ENCODE data around the gene COPB1. TPM values are rescaled to one million over a fixed set of nuclear protein-coding genes. Genes with fewer than 3 reads are reported as not detected.

Gene COPB1
- polyA plus RNA-seq, 1 donor (not counting 4 experiments of a cell fraction or from before 2014, with no cell fraction given) = 169 TPM

DNA sequence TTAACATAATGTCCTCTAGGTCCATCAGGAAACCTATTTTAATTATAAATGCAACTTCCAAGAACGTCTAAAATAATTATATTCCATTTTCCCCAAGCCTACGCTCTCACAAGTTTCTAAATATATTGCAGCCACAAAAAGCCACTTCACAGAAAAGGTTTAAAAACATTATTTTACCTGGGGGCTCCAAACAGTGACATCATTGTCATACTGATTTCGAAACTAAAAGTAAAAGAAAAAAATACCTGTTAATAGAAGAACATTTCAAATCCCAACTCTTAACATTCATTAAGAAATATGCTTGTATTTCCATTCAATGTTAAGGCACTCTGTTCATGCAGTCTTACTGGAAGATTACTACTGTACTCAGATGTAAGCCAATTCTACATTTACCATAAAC, 19.2 kb upstream of the COPB1 start:
- TF ChIP-seq CTCF (optimal IDR thresholded peaks at IDR 0.05 in 1 of 3, IDR thresholded peaks at IDR 0.05 in 1 of 3, conservative IDR thresholded peaks at IDR 0.05 in 1 of 3; ENCODE audit: extremely low read depth in 1 of 3, insufficient read depth in 2 of 3, low read length in 3 of 3) (no peak), EZH2 (IDR thresholded peaks at IDR 0.05; ENCODE audit: low read length) (no peak)
- H3K27ac ChIP-seq (ENCODE audit: control insufficient read depth, insufficient read depth, low read length) = peak overlapping the region; percentile 97
- FAIRE-seq (no peak), DNase-seq (ENCODE audit: low read depth, low spot score) (no peak)
- no peaks in the 10 kb centered on the region for H3K27me3 ChIP-seq (ENCODE audit: control insufficient read depth, extremely low read depth, insufficient read depth, low read length)
- H4K20me1 ChIP-seq (ENCODE audit: control insufficient read depth, extremely low read depth, insufficient read depth, low read length) = no peaks in the 10 kb centered on the region
- no peaks in the 10 kb centered on the region for H3K9me3 ChIP-seq (ENCODE audit: control insufficient read depth, low read depth, low read length)
- peaks cover 35% of the 10 kb centered on the region for H3K79me2 ChIP-seq (ENCODE audit: control insufficient read depth, insufficient read depth, low read length)
- H2AFZ ChIP-seq (ENCODE audit: control insufficient read depth, low read length) = no peak overlapping the region
- peak overlapping the region; percentile 68 to 89 (median 77) for H3K4me3 ChIP-seq (ENCODE audit: control insufficient read depth in 2 of 3, extremely low read depth in 1 of 3, insufficient read depth in 2 of 3, low read depth in 1 of 3, low read length in 3 of 3)
- peaks cover 0 to 5% of the 10 kb centered on the region in 2 experiments for H3K36me3 ChIP-seq (ENCODE audit: control insufficient read depth in 2 of 2, extremely low read depth in 1 of 2, insufficient read depth in 2 of 2, low read length in 2 of 2)
- H3K9me1 ChIP-seq (ENCODE audit: control insufficient read depth, extremely low read depth, insufficient read depth, low read length) = no peaks in the 10 kb centered on the region
- peaks cover 7% of the 10 kb centered on the region for H3K4me1 ChIP-seq (ENCODE audit: control insufficient read depth, extremely low read depth, insufficient read depth, low read length)
- peak overlapping the region; percentile 98 for H3K9ac ChIP-seq (ENCODE audit: control insufficient read depth, extremely low read depth, insufficient read depth, low read length)
- dilution Hi-C loops (cut with MboI; ENCODE audit: extremely low pct_ligation_motif_present, low sequenced_read_pairs) = no loop called here
- H3K4me2 ChIP-seq (ENCODE audit: control insufficient read depth, extremely low read depth, insufficient read depth, low read depth, low read length) = peak overlapping the region; percentile 93

DNA sequence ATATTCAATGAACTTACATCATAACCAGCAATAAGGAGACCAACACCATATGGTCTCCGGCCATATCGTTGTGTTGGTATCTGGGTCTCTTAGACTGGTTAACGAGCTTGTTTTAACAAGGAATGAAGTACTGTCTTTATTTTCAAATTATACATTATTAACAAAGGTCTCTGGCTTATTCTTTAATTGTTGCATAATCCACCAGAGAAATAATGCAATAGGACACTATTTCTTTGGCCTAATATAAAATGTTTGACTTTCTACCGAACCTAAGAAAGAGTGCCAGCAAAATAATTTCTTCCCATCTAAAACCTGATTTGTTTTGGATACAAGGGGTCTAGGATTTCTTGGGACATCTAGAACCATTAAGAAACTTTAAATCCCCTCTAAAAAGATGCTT, 14.2 kb upstream of the COPB1 start:
- H3K9ac ChIP-seq (ENCODE audit: control insufficient read depth, extremely low read depth, insufficient read depth, low read length) = no peak overlapping the region
- H3K79me2 ChIP-seq (ENCODE audit: control insufficient read depth, insufficient read depth, low read length) = peaks cover 21% of the 10 kb centered on the region
- dilution Hi-C loops (cut with MboI; ENCODE audit: extremely low pct_ligation_motif_present, low sequenced_read_pairs) = no loop called here
- H3K27ac ChIP-seq (ENCODE audit: control insufficient read depth, insufficient read depth, low read length) = no peak overlapping the region
- no peak overlapping the region for H2AFZ ChIP-seq (ENCODE audit: control insufficient read depth, low read length)
- no peaks in the 10 kb centered on the region for H3K9me3 ChIP-seq (ENCODE audit: control insufficient read depth, low read depth, low read length)
- H3K4me1 ChIP-seq (ENCODE audit: control insufficient read depth, extremely low read depth, insufficient read depth, low read length) = peaks cover 7% of the 10 kb centered on the region
- FAIRE-seq (no peak), DNase-seq (ENCODE audit: low read depth, low spot score) (no peak)
- H3K36me3 ChIP-seq (ENCODE audit: control insufficient read depth in 2 of 2, extremely low read depth in 1 of 2, insufficient read depth in 2 of 2, low read length in 2 of 2) = peaks cover 16 to 24% of the 10 kb centered on the region in 2 experiments
- no peak overlapping the region for H3K4me2 ChIP-seq (ENCODE audit: control insufficient read depth, extremely low read depth, insufficient read depth, low read depth, low read length)
- no peaks in the 10 kb centered on the region for H3K9me1 ChIP-seq (ENCODE audit: control insufficient read depth, extremely low read depth, insufficient read depth, low read length)
- no peaks in the 10 kb centered on the region for H3K27me3 ChIP-seq (ENCODE audit: control insufficient read depth, extremely low read depth, insufficient read depth, low read length)
- H4K20me1 ChIP-seq (ENCODE audit: control insufficient read depth, extremely low read depth, insufficient read depth, low read length) = no peaks in the 10 kb centered on the region
- TF ChIP-seq CTCF (optimal IDR thresholded peaks at IDR 0.05 in 1 of 3, IDR thresholded peaks at IDR 0.05 in 1 of 3, conservative IDR thresholded peaks at IDR 0.05 in 1 of 3; ENCODE audit: extremely low read depth in 1 of 3, insufficient read depth in 2 of 3, low read length in 3 of 3) = no peak
- TF ChIP-seq EZH2 (IDR thresholded peaks at IDR 0.05; ENCODE audit: low read length) = no peak
- no peak overlapping the region for H3K4me3 ChIP-seq (ENCODE audit: control insufficient read depth in 2 of 3, extremely low read depth in 1 of 3, insufficient read depth in 2 of 3, low read depth in 1 of 3, low read length in 3 of 3)

Measured in keratinocyte (primary cell).